Spleen (tissue), 11 donors: Measurements from ENCODE around the gene CDH13. TPM values are rescaled to one million over a fixed set of nuclear protein-coding genes. Genes with fewer than 3 reads are reported as not detected.

Experiments
- DNase-seq: peaks from one replicate; pipeline ENCODE4 v3.0.0-alpha.2; 2020
- H3K27ac ChIP-seq, 8 donors: fragments of 200-600 bp; sonication (generic) in 7 of 8; 1 replicate in 4 of 8; 2 replicates in 4 of 8; pipeline versions ENCODE4 v1.5.0 to v1.8.0; 2016 to 2021; ENCODE audit warnings: inconsistent platforms in 4 of 8, mild to moderate bottlenecking in 4 of 8, moderate library complexity in 1 of 8
- H3K27me3 ChIP-seq, 7 donors: fragments of 200-600 bp; sonication (generic) in 6 of 7; replicated peaks in 1 of 7; 1 replicate in 4 of 7; 2 replicates in 3 of 7; pipeline versions ENCODE4 v1.5.0 to v1.8.0; 2016 to 2021; ENCODE audit warnings: inconsistent platforms in 3 of 7, mild to moderate bottlenecking in 1 of 7
- H3K36me3 ChIP-seq, 6 donors: fragments of 200-600 bp; sonication (generic) in 5 of 6; 1 replicate in 4 of 6; 2 replicates in 2 of 6; pipeline versions ENCODE4 v1.5.0 to v1.8.0; 2016 to 2021; ENCODE audit warnings: inconsistent platforms in 2 of 6
- H3K4me1 ChIP-seq, 6 donors: fragments of 200-600 bp; sonication (generic) in 5 of 6; 1 replicate in 3 of 6; 2 replicates in 3 of 6; pipeline versions ENCODE4 v1.5.0 to v1.8.0; 2016 to 2021; ENCODE audit warnings: inconsistent platforms in 3 of 6
- H3K4me3 ChIP-seq, 8 donors: fragments of 200-600 bp; sonication (generic) in 7 of 8; 1 replicate in 4 of 8; 2 replicates in 4 of 8; pipeline versions ENCODE4 v1.5.0 to v1.8.0; 2016 to 2021; ENCODE audit warnings: inconsistent platforms in 4 of 8, mild to moderate bottlenecking in 4 of 8, moderate library complexity in 2 of 8
- H3K9me3 ChIP-seq, 8 donors: fragments of 200-600 bp; sonication (generic) in 7 of 8; 1 replicate in 4 of 8; 2 replicates in 4 of 8; pipeline versions ENCODE4 v1.5.0 to v1.8.0; 2016 to 2021; ENCODE audit warnings: inconsistent platforms in 4 of 8
- CTCF ChIP-seq, 11 experiments: fragments of 200-600 bp in 7 of 11; fragments of 450-650 bp in 4 of 11; sonication (generic) in 4 of 11; IDR thresholded peaks in 8 of 11; conservative IDR thresholded peaks in 3 of 11; 1 replicate in 7 of 11; 2 replicates in 4 of 11; pipeline versions ENCODE4 v1.4.0 to v1.8.0; 2016 to 2021; ENCODE audit warnings: antibody characterized with exemption in 11 of 11, inconsistent platforms in 4 of 11, mild to moderate bottlenecking in 1 of 11
- POLR2A ChIP-seq, 3 donors: fragments of 450-650 bp; IDR thresholded peaks; one replicate each; pipeline ENCODE4 v1.5.1; 2017; ENCODE audit warnings: antibody characterized with exemption in 3 of 3, mild to moderate bottlenecking in 1 of 3
- POLR2AphosphoS5 ChIP-seq, 3 donors: sonication (generic); formaldehyde crosslinking; IDR thresholded peaks; one replicate each; pipeline ENCODE4 v1.5.1; 2017; ENCODE audit warnings: antibody characterized with exemption in 3 of 3
- WGBS, 5 donors: extraction: QIAGEN DNeasy Blood & Tissue Kit in 3 of 5; methylation state at CpG; one replicate each; pipeline versions ENCODE4 v1.1.5 to v1.1.7; 2013 to 2018; 5-methylcytosine and 5-hydroxymethylcytosine counted together
- intact Hi-C: fragments of 100-400 bp; cut with DNase I; formaldehyde crosslinking; loops from one replicate; pipeline ENCODE4 v1.15.0; 2023; ENCODE audit warnings: low total_unique reads
- polyA plus RNA-seq, 3 donors: library from polyadenylated mRNA; stranded (reverse); fragments of 200-250 nt; gene quantifications; one replicate each; pipeline ENCODE4 v1.2.1, GENCODE V29; 2013
- total RNA-seq, 7 donors: library from RNA; depleted of rRNA in 3 of 7; stranded (reverse); fragments of >200 nt in 3 of 7; fragmentation: NEBNext Ultra II Directional in 4 of 7; extraction: Animal tissue kit (Norgen Biotek cat#: 25700) in 4 of 7; gene quantifications; one replicate each; pipeline versions ENCODE4 v1.1.0 to v1.2.1, GENCODE V29; 2016 to 2021
- donor health status: healthy with polysubstance abuse.
- donor health status: DM: no; HTN: no; CAD: no; lungs with moderate emphysema.
- donor health status: DM: no; HTN: no; CAD: no.
- donor health status: Bipolar disorder and iron deficiency.
- donor health status: healthy.
- donor health status: DM: no; HTN: no; CAD: no.
- donor health status: DM: yes; HTN: yes; CAD: no.

Gene CDH13
- total and polyA plus RNA-seq, 10 donors, result 0.13 to 4.6 (median 1.1) TPM

GRCh38 chr16:83550183-83550569 is 923.4 kb downstream of the CDH13 start:
- no peak overlapping the region for H3K4me3 ChIP-seq
- H3K27me3 ChIP-seq, result peaks cover 0 to 16% (median 0%) of the 10 kb centered on the region in 7 donors
- intact Hi-C loops, result no loop called here
- no peaks in the 10 kb centered on the region for H3K36me3 ChIP-seq
- H3K27ac ChIP-seq, result no peak overlapping the region
- no peaks in the 10 kb centered on the region for H3K4me1 ChIP-seq
- no peak for TF ChIP-seq POLR2A (IDR thresholded peaks at IDR 0.05)
- TF ChIP-seq POLR2AphosphoS5 (IDR thresholded peaks at IDR 0.05), result no peak
- peaks cover 0 to 14% (median 0%) of the 10 kb centered on the region in 8 donors for H3K9me3 ChIP-seq
- WGBS, 5 donors, result 47 to 66% (median 63%) methylated on average over 4 of the region's 4 CpGs
- no peak for DNase-seq

GRCh38 chr16:83552228-83552627 is 925.5 kb downstream of the CDH13 start:
- peaks cover 0 to 16% (median 0%) of the 10 kb centered on the region in 7 donors for H3K27me3 ChIP-seq
- intact Hi-C loops, result no loop called here
- H3K36me3 ChIP-seq, result no peaks in the 10 kb centered on the region
- DNase-seq, result no peak
- no peak overlapping the region for H3K4me3 ChIP-seq
- 50 to 65% (median 61%) methylated on average over 3 of the region's 3 CpGs for WGBS, 5 donors
- no peaks in the 10 kb centered on the region for H3K4me1 ChIP-seq
- TF ChIP-seq POLR2AphosphoS5 (IDR thresholded peaks at IDR 0.05) (no peak), POLR2A (IDR thresholded peaks at IDR 0.05) (no peak), CTCF (IDR thresholded peaks at IDR 0.05 in 8 of 11, conservative IDR thresholded peaks at IDR 0.05 in 3 of 11) (no peak)
- no peak overlapping the region for H3K27ac ChIP-seq
- H3K9me3 ChIP-seq, result peaks cover 0 to 8% (median 0%) of the 10 kb centered on the region in 8 donors

GRCh38 chr16:83552930-83553329 is 926.2 kb downstream of the CDH13 start:
- Histone ChIP-seq H3K27me3 (peaks cover 0 to 13% (median 0%) of the 10 kb centered on the region in 7 donors), H3K4me1 (no peaks in the 10 kb centered on the region), H3K4me3 (no peak overlapping the region), H3K36me3 (no peaks in the 10 kb centered on the region), H3K27ac (no peak overlapping the region), H3K9me3 (peaks cover 0 to under 1% (median 0%) of the 10 kb centered on the region in 8 donors)
- TF ChIP-seq CTCF (IDR thresholded peaks at IDR 0.05 in 8 of 11, conservative IDR thresholded peaks at IDR 0.05 in 3 of 11) (no peak), POLR2A (IDR thresholded peaks at IDR 0.05) (no peak), POLR2AphosphoS5 (IDR thresholded peaks at IDR 0.05) (no peak)
- no peak for DNase-seq
- WGBS, 5 donors, result 75 to 97% (median 84%) methylated on average over 6 to 10 of the region's 10 CpGs
- intact Hi-C loops, result no loop called here

- Histone ChIP-seq H3K4me1 (no peaks in the 10 kb centered on the region), H3K4me3 (no peak overlapping the region), H3K9me3 (no peaks in the 10 kb centered on the region), H3K36me3 (no peaks in the 10 kb centered on the region), H3K27ac (no peak overlapping the region), H3K27me3 (peaks cover 0 to 8% (median 0%) of the 10 kb centered on the region in 7 donors)
- DNase-seq, result no peak
- intact Hi-C loops, result no loop called here
- TF ChIP-seq POLR2AphosphoS5 (IDR thresholded peaks at IDR 0.05), result no peak
- no peak for TF ChIP-seq CTCF (IDR thresholded peaks at IDR 0.05 in 8 of 11, conservative IDR thresholded peaks at IDR 0.05 in 3 of 11)
- TF ChIP-seq POLR2A (IDR thresholded peaks at IDR 0.05), result no peak
- WGBS, 5 donors, result 52 to 75% (median 71%) methylated on average over 3 of the region's 3 CpGs
These were observed 927.3 kb downstream of the CDH13 start for GRCh38 chr16:83554096-83554495.

GRCh38 chr16:83554540-83554939 is 927.8 kb downstream of the CDH13 start:
- H3K4me1 ChIP-seq, result no peaks in the 10 kb centered on the region
- WGBS, 5 donors, result 79 to 96% (median 92%) methylated on average over 1 of the region's 1 CpG
- no peak for DNase-seq
- H3K27ac ChIP-seq, result no peak overlapping the region
- no peak overlapping the region for H3K4me3 ChIP-seq
- no peaks in the 10 kb centered on the region for H3K36me3 ChIP-seq
- H3K9me3 ChIP-seq, result no peaks in the 10 kb centered on the region
- H3K27me3 ChIP-seq, result peaks cover 0 to 8% (median 0%) of the 10 kb centered on the region in 7 donors
- TF ChIP-seq POLR2AphosphoS5 (IDR thresholded peaks at IDR 0.05) (no peak), POLR2A (IDR thresholded peaks at IDR 0.05) (no peak), CTCF (IDR thresholded peaks at IDR 0.05 in 8 of 11, conservative IDR thresholded peaks at IDR 0.05 in 3 of 11) (no peak)
- intact Hi-C loops, result no loop called here
